Measurements from ENCODE around the gene KBTBD7. TPM values are rescaled to one million over a fixed set of nuclear protein-coding genes. Genes with fewer than 3 reads are reported as not detected.

Gene KBTBD7
- total RNA-seq, 2 donors from 2014 or later, result 10.5 to 13.2 TPM

DNA sequence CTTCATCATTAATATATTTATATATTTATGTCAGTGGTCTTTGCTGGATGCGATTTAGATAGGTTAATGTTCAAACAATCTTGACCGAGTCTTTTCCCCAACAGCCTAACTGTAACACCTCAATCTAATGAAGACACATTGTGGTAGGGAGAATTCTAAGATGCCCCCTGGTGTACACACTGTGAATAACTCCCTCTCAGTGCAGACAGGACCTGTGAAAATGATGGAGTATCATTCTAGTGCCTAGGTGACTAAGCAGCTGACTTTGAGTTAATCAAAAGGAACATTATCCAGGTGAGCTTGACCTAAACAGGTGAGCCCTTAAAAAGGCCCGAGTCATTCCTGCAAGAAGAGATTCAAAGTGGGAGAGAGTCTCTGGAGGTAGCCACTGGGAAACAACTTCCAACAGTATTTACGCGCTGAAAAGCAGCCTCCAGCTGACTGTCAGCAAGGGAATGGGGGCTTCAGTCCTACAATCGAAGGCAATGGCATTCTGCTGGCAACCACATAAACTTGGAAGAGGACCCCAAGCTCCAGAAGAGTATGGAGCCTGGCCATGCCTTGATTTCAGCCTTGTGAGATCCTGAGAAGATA lies 28.0 kb upstream of the KBTBD7 start:
- H3K36me3 ChIP-seq, result no peaks in the 10 kb centered on the region
- TF ChIP-seq POLR2A (IDR thresholded peaks at IDR 0.05), result no peak
- TF ChIP-seq, protein P1, sequence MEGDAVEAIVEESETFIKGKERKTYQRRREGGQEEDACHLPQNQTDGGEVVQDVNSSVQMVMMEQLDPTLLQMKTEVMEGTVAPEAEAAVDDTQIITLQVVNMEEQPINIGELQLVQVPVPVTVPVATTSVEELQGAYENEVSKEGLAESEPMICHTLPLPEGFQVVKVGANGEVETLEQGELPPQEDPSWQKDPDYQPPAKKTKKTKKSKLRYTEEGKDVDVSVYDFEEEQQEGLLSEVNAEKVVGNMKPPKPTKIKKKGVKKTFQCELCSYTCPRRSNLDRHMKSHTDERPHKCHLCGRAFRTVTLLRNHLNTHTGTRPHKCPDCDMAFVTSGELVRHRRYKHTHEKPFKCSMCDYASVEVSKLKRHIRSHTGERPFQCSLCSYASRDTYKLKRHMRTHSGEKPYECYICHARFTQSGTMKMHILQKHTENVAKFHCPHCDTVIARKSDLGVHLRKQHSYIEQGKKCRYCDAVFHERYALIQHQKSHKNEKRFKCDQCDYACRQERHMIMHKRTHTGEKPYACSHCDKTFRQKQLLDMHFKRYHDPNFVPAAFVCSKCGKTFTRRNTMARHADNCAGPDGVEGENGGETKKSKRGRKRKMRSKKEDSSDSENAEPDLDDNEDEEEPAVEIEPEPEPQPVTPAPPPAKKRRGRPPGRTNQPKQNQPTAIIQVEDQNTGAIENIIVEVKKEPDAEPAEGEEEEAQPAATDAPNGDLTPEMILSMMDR (IDR thresholded peaks at IDR 0.05), result peak; percentile 30 to 76 (median 71)
- H3K4me3 ChIP-seq, result no peak overlapping the region
- peaks cover 3% of the 10 kb centered on the region for H3K4me1 ChIP-seq (replicated peaks)
- 63% methylated on average over 6 of the region's 6 CpGs for WGBS
- H3K9me3 ChIP-seq, result no peaks in the 10 kb centered on the region
- no peaks in the 10 kb centered on the region for H3K27me3 ChIP-seq (replicated peaks; ENCODE audit: insufficient read depth)
- peak; percentile 41 for DNase-seq (ENCODE audit: low spot score)
- intact Hi-C loops (cut with DNase I), result loop anchor here (5.0 kb wide), 1 partner anchor 145 kb away; no protein-coding TSS in a partner anchor
- H3K27ac ChIP-seq, result peak overlapping the region in 1 of 2 donors; percentile 43

DNA sequence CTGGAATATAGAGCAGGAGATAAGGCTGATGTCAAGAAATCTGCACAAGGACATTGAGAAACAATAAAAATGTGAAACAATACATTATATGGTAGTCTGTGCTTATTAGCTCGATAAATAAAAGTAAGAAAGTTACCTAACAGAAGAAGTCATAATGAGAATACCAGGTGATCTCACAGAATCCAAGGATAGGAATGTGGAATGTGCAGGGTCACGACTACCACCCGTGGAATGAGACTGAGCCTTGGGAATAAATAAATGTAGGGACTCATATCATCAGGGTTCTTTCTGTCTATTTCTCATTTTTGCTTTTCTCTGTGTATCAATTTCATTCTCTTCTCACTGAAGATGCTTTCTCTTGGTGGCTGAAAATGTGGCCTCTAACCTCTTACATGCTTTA lies 26.0 kb upstream of the KBTBD7 start:
- 63% methylated on average over 3 of the region's 3 CpGs for WGBS
- Histone ChIP-seq H3K27ac (peak overlapping the region in 1 of 2 donors; percentile 41), H3K27me3 (replicated peaks; ENCODE audit: insufficient read depth) (no peaks in the 10 kb centered on the region), H3K36me3 (no peaks in the 10 kb centered on the region), H3K4me3 (no peak overlapping the region), H3K4me1 (replicated peaks) (peaks cover 3% of the 10 kb centered on the region), H3K9me3 (no peaks in the 10 kb centered on the region)
- no peak for TF ChIP-seq POLR2A (IDR thresholded peaks at IDR 0.05)
- TF ChIP-seq, protein P1 (IDR thresholded peaks at IDR 0.05), result no peak
- no peak for TF ChIP-seq POLR2AphosphoS5 (IDR thresholded peaks at IDR 0.05)
- DNase-seq (ENCODE audit: low spot score), result no peak
- intact Hi-C loops (cut with DNase I), result loop anchor here (5.0 kb wide), 1 partner anchor 143 kb away; no protein-coding TSS in a partner anchor

DNA sequence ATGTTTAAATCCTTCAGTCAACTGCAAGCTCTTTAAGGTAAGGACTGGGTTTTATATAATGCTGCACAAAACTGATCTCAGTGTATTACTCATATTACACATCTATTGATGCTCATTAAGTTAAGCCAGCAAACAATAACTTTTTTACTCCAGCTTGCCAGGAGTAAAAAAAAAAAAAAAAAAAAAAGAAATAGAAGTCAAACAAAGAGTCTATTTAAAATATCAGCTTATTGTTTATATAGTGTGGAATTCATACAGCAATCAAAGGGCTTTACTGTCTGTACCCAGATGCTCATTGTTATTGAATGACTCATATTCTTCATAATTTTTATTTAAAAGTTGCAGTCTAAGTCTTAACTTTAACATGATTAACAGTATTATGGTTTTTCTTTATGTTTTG lies 21.8 kb upstream of the KBTBD7 start:
- Histone ChIP-seq H3K27ac (no peak overlapping the region), H3K4me1 (replicated peaks) (no peaks in the 10 kb centered on the region), H3K9me3 (no peaks in the 10 kb centered on the region), H3K4me3 (no peak overlapping the region), H3K36me3 (no peaks in the 10 kb centered on the region), H3K27me3 (replicated peaks; ENCODE audit: insufficient read depth) (no peaks in the 10 kb centered on the region)
- intact Hi-C loops (cut with DNase I), result no loop called here
- TF ChIP-seq POLR2A (IDR thresholded peaks at IDR 0.05), result no peak
- no peak for DNase-seq (ENCODE audit: low spot score)

DNA sequence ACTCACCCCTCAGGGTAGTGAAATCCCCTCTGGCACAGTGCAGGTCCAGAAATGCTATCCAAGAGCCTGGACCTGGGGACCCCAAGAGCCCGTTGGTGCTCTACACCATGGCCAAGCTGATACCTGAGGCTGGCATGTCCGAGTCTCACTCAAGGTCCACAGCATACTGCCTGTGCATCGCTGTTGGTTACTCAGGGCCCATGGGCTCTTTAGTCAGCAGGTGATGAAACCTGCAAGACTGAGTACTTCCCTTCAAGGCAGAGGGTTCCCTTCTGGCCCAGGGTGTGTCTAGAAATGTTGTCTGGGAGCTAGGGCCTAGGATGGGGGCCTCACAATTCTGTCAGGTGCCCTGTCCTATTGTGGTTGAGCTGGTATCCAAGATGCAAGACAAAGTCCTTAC lies 19.6 kb upstream of the KBTBD7 start:
- H3K27ac ChIP-seq, result no peak overlapping the region
- H3K27me3 ChIP-seq (replicated peaks; ENCODE audit: insufficient read depth), result no peaks in the 10 kb centered on the region
- H3K36me3 ChIP-seq, result no peaks in the 10 kb centered on the region
- no peaks in the 10 kb centered on the region for H3K9me3 ChIP-seq
- intact Hi-C loops (cut with DNase I), result no loop called here
- no peak for TF ChIP-seq POLR2A (IDR thresholded peaks at IDR 0.05)
- TF ChIP-seq POLR2AphosphoS5 (IDR thresholded peaks at IDR 0.05), result no peak
- TF ChIP-seq, protein P1 (IDR thresholded peaks at IDR 0.05), result no peak
- H3K4me3 ChIP-seq, result no peak overlapping the region
- DNase-seq (ENCODE audit: low spot score), result no peak
- H3K4me1 ChIP-seq (replicated peaks), result no peaks in the 10 kb centered on the region
- WGBS, result 63% methylated on average over 3 of the region's 3 CpGs

DNA sequence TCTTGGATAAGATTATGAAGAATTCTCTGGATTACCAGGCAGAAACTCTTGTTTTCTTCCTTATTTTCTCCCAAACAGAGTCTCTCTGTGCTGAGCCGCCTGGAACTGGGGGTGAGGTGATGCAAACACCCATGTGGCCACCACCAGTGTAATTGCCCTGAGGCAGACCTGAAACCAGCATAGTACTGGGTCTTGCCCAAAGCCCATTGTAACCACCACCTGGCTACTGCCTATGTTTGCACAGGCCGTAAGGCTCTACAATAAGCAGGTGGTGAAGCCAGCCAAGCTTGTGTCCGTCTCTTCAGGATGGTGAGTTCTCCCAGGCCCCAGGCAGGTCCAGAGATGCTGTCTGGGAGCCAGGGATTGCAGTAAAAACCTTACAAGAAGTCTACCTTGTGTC lies 18.9 kb upstream of the KBTBD7 start:
- Histone ChIP-seq H3K4me1 (replicated peaks) (no peaks in the 10 kb centered on the region), H3K36me3 (no peaks in the 10 kb centered on the region), H3K4me3 (no peak overlapping the region), H3K9me3 (no peaks in the 10 kb centered on the region), H3K27me3 (replicated peaks; ENCODE audit: insufficient read depth) (no peaks in the 10 kb centered on the region), H3K27ac (no peak overlapping the region)
- no peak for TF ChIP-seq POLR2AphosphoS5 (IDR thresholded peaks at IDR 0.05)
- TF ChIP-seq POLR2A (IDR thresholded peaks at IDR 0.05), result no peak
- TF ChIP-seq, protein P1 (IDR thresholded peaks at IDR 0.05), result no peak
- no peak for DNase-seq (ENCODE audit: low spot score)
- 74% methylated on average over 3 of the region's 3 CpGs for WGBS
- intact Hi-C loops (cut with DNase I), result no loop called here
